Vagina (tissue), 2 donors: Measurements from ENCODE around the gene HMGXB3.

Experiments used
- POLR2A ChIP-seq, 2 donors: fragments of 450-650 bp; IDR thresholded peaks; one replicate each; pipeline ENCODE4 v1.6.1; 2017; ENCODE audit warnings: antibody characterized with exemption in 2 of 2, mild to moderate bottlenecking in 2 of 2, moderate library complexity in 2 of 2
- POLR2AphosphoS5 ChIP-seq, 2 donors: sonication (generic); formaldehyde crosslinking; IDR thresholded peaks; one replicate each; pipeline ENCODE4 v1.9.0; 2017; ENCODE audit warnings: antibody characterized with exemption in 2 of 2, mild to moderate bottlenecking in 2 of 2, low read depth in 1 of 2; ENCODE audit not compliant: insufficient read depth in 1 of 2
- TF ChIP-seq, protein P1 (sequence below), 3 experiments: fragments of 450-650 bp in 2 of 3; fragments of 200-600 bp in 1 of 3; sonication (generic) in 1 of 3; IDR thresholded peaks; one replicate each; pipeline ENCODE4 v1.5.1; 2017 to 2019; ENCODE audit warnings: antibody characterized with exemption in 3 of 3, mild to moderate bottlenecking in 2 of 3, moderate library complexity in 2 of 3

DNA sequence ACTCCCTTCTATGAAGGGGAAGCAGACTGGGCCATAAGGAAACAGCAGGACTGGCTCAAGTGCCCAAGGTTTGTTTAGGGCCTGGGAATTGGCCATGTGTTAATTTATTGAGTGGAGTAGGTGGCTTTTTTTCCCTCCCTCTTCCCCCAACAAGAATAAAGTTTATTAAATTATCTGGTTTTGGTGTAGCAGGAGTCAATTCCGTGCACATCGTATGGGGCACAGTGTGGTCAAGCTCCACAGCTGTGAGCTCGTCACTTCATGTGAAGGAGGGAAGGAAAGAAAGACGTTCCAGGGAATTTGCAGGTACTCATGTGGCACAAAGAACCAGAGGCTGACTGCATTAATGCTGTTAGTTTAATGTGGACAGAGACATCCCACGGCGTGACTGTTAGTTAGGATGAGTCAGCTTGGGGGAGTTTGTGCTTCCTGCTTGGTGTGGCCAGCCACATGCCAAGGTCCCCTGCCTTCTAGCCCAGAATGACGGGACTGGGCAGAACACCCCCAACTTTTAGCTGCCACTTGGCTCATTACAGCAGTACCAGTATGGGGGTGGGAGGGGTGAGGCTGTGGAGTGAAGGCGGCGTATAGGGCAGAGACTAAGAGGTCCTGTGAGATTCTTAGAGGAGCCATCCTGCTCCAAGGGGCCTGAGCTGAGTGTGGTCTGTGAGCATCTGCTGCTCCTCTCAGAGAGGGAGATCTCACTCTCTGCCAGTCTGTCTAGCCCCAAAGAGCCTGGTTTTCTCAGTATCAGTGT, 52.6 kb downstream of the HMGXB3 start:
- TF ChIP-seq, protein P1, sequence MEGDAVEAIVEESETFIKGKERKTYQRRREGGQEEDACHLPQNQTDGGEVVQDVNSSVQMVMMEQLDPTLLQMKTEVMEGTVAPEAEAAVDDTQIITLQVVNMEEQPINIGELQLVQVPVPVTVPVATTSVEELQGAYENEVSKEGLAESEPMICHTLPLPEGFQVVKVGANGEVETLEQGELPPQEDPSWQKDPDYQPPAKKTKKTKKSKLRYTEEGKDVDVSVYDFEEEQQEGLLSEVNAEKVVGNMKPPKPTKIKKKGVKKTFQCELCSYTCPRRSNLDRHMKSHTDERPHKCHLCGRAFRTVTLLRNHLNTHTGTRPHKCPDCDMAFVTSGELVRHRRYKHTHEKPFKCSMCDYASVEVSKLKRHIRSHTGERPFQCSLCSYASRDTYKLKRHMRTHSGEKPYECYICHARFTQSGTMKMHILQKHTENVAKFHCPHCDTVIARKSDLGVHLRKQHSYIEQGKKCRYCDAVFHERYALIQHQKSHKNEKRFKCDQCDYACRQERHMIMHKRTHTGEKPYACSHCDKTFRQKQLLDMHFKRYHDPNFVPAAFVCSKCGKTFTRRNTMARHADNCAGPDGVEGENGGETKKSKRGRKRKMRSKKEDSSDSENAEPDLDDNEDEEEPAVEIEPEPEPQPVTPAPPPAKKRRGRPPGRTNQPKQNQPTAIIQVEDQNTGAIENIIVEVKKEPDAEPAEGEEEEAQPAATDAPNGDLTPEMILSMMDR (IDR thresholded peaks at IDR 0.05): no peak
- TF ChIP-seq POLR2AphosphoS5 (IDR thresholded peaks at IDR 0.05; ENCODE audit: insufficient read depth in 1 of 2, low read depth in 1 of 2): no peak
- no peak for TF ChIP-seq POLR2A (IDR thresholded peaks at IDR 0.05)
